ENCODE data around the gene MAP4K1. TPM values are rescaled to one million over a fixed set of nuclear protein-coding genes. Genes with fewer than 3 reads are reported as not detected.

The MAP4K1 gene
- total and polyA plus RNA-seq, 2 of the 13 experiments (the other 11 are each of a cell fraction or from before 2014, with no cell fraction given): 0.24 to 0.89 TPM

DNA sequence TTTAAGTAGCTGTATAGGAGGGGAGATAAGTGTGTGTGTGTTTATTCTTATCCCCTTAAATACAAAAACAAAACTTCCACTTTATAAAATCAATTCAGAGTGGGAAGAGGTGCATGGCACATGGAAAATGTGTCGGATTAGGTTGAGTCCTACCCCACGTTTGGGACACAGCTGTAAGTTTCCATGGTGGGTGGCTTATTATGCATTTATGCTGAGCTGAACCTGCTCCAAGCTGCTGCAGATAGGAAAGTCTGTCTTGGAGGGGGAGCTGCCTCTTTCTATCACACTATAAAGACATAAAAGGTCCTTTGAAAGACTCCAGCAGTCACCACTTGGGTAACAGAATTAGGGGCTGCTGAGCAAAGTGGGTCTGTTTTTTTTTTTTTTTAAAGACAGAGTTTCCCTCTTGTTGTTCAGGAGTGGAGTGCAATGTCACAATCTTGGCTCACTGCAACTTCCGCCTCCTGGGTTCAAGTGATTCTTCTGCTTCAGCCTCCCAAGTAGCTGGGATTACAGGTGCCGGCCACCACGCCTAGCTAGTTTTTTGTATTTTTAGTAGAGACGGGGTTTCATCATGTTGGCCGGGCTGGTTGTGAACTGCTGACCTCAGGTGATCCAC, 44.9 kb upstream of the MAP4K1 start:
- no peak overlapping the region for H3K9ac ChIP-seq (ENCODE audit: insufficient read depth, low read depth, low read length)
- no peaks in the 10 kb centered on the region for H3K9me3 ChIP-seq (ENCODE audit: low read length)
- H2AFZ ChIP-seq (ENCODE audit: low read length): no peak overlapping the region
- H4K20me1 ChIP-seq (ENCODE audit: insufficient read depth, low read length): peaks cover 91% of the 10 kb centered on the region
- no peak for ATAC-seq
- no peaks in the 10 kb centered on the region for H3K27me3 ChIP-seq (ENCODE audit: control insufficient read depth in 1 of 2, insufficient read depth in 2 of 2, low read length in 2 of 2)
- CTCF ChIA-PET (ENCODE audit: low intra/inter-chr PET ratio, low total read pairs): no interaction called here
- WGBS (ENCODE audit: low lambda C conversion rate): 86% methylated on average over 7 of the region's 7 CpGs
- no peak for FAIRE-seq
- DNase-seq (ENCODE audit: low spot score): no peak
- peaks cover 97% of the 10 kb centered on the region for H3K79me2 ChIP-seq (ENCODE audit: insufficient read depth, low read length)
- no TSS peak for BruUV-seq (replicated peaks)
- intact Hi-C loops (cut with micrococcal nuclease; ENCODE audit: unreplicated experiment): no loop called here
- no peak overlapping the region for H3K27ac ChIP-seq (ENCODE audit: extremely low read length, insufficient read depth, low read length)
- peaks cover 98% of the 10 kb centered on the region for H3K4me1 ChIP-seq (ENCODE audit: insufficient read depth, low read length)
- H3K4me3 ChIP-seq (replicated peaks in 1 of 3; ENCODE audit: insufficient read depth in 1 of 3, low read depth in 2 of 3, low read length in 3 of 3): no peak overlapping the region
- POLR2A ChIA-PET: interaction anchor here (1.3 to 2.6 kb wide), 5 partner anchors 9 to 21 kb away, joined by 4 to 8 read pairs (median 7); partner anchors contain the start of gene ACTN4
- peaks cover 17 to 57% of the 10 kb centered on the region in 2 experiments for H3K36me3 ChIP-seq (replicated peaks in 1 of 2; ENCODE audit: control insufficient read depth in 1 of 2, insufficient read depth in 2 of 2, low read length in 2 of 2)
- in situ Hi-C loops (cut with HindIII; ENCODE audit: extremely low pct_ligation_motif_present, low pct_unique_long_range_greater_than_20kb): no loop called here
- H3K4me2 ChIP-seq (ENCODE audit: low read depth, low read length): no peak overlapping the region
- TF ChIP-seq ZNF772 (CRISPR knock-in tag; IDR thresholded peaks at IDR 0.05) (no peak), ZNF256 (CRISPR knock-in tag; conservative IDR thresholded peaks at IDR 0.05) (no peak), POLR2G (IDR thresholded peaks at IDR 0.05; ENCODE audit: low read depth, low read length) (no peak), YEATS4 (CRISPR knock-in tag; IDR thresholded peaks at IDR 0.05; ENCODE audit: borderline replicate concordance) (no peak), ZNF839 (CRISPR knock-in tag; IDR thresholded peaks at IDR 0.05; ENCODE audit: borderline replicate concordance) (no peak), MXI1 (IDR thresholded peaks at IDR 0.05; ENCODE audit: borderline replicate concordance, low read depth, low read length) (no peak), BHLHE40 (IDR thresholded peaks at IDR 0.05; ENCODE audit: low read length) (no peak), NCOR1 (IDR thresholded peaks at IDR 0.05; ENCODE audit: borderline replicate concordance, low read length) (no peak), ZMYM2 (CRISPR knock-in tag; IDR thresholded peaks at IDR 0.05) (no peak), ZNF451 (CRISPR knock-in tag; IDR thresholded peaks at IDR 0.05) (no peak), ZNF589 (CRISPR knock-in tag; conservative IDR thresholded peaks at IDR 0.05) (no peak), ZMYM4 (CRISPR knock-in tag; IDR thresholded peaks at IDR 0.05) (no peak), RAD51 (IDR thresholded peaks at IDR 0.05; ENCODE audit: borderline replicate concordance) (no peak), PTBP1 (IDR thresholded peaks at IDR 0.05; ENCODE audit: low read depth, low read length, poor library complexity, severe bottlenecking) (no peak), SOX5 (CRISPR knock-in tag; IDR thresholded peaks at IDR 0.05; ENCODE audit: borderline replicate concordance) (no peak)
- TF ChIP-seq, protein P1, sequence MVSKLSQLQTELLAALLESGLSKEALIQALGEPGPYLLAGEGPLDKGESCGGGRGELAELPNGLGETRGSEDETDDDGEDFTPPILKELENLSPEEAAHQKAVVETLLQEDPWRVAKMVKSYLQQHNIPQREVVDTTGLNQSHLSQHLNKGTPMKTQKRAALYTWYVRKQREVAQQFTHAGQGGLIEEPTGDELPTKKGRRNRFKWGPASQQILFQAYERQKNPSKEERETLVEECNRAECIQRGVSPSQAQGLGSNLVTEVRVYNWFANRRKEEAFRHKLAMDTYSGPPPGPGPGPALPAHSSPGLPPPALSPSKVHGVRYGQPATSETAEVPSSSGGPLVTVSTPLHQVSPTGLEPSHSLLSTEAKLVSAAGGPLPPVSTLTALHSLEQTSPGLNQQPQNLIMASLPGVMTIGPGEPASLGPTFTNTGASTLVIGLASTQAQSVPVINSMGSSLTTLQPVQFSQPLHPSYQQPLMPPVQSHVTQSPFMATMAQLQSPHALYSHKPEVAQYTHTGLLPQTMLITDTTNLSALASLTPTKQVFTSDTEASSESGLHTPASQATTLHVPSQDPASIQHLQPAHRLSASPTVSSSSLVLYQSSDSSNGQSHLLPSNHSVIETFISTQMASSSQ (IDR thresholded peaks at IDR 0.05; ENCODE audit: low read depth): no peak
- TF ChIP-seq, protein P1 (CRISPR knock-in tag; IDR thresholded peaks at IDR 0.05; ENCODE audit: borderline replicate concordance): no peak
- TF ChIP-seq, protein P2, sequence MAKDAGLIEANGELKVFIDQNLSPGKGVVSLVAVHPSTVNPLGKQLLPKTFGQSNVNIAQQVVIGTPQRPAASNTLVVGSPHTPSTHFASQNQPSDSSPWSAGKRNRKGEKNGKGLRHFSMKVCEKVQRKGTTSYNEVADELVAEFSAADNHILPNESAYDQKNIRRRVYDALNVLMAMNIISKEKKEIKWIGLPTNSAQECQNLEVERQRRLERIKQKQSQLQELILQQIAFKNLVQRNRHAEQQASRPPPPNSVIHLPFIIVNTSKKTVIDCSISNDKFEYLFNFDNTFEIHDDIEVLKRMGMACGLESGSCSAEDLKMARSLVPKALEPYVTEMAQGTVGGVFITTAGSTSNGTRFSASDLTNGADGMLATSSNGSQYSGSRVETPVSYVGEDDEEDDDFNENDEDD (CRISPR knock-in tag; IDR thresholded peaks at IDR 0.05; ENCODE audit: borderline replicate concordance): no peak
- TF ChIP-seq, protein P3, sequence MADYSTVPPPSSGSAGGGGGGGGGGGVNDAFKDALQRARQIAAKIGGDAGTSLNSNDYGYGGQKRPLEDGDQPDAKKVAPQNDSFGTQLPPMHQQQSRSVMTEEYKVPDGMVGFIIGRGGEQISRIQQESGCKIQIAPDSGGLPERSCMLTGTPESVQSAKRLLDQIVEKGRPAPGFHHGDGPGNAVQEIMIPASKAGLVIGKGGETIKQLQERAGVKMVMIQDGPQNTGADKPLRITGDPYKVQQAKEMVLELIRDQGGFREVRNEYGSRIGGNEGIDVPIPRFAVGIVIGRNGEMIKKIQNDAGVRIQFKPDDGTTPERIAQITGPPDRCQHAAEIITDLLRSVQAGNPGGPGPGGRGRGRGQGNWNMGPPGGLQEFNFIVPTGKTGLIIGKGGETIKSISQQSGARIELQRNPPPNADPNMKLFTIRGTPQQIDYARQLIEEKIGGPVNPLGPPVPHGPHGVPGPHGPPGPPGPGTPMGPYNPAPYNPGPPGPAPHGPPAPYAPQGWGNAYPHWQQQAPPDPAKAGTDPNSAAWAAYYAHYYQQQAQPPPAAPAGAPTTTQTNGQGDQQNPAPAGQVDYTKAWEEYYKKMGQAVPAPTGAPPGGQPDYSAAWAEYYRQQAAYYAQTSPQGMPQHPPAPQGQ (CRISPR knock-in tag; IDR thresholded peaks at IDR 0.05; ENCODE audit: borderline replicate concordance): no peak

All from HepG2 (cell line).